HG03175 (cell line): ENCODE measurements around the gene LDLRAD4.
A peak's percentile ranks its signal among the peaks of the same experiment; 100 is the strongest.

Experiments
- ATAC-seq: cut with Tn5 transposase; IDR thresholded peaks from one replicate; pipeline ENCODE4 v1.9.1; 2021; ENCODE audit warnings: mild to moderate bottlenecking, moderate library complexity; ENCODE audit not compliant: unreplicated experiment

Gene LDLRAD4

DNA sequence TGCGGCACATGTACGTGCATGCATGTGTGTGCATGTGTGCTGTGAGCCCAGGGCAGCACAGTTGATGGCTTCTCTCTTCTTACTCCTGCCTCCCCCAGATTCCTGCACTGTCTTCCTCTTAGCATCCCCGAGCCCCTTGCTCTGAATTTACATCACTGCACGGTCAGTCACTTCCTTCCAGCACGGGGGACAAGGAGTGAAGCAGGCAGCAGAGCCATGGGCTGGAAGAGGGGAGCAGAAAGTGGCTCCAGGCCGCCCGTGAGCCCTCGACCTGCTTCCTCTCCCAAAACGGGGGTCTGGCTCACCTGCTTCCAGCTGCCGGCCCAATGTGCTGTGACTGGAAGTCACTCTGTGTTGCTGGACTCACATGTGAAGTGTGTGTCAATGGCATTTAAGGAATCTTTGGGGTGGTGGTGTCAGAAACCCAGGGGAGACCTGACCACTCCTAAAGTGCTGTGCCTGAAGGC, 401.7 kb downstream of the LDLRAD4 start:
- ATAC-seq = no peak

DNA sequence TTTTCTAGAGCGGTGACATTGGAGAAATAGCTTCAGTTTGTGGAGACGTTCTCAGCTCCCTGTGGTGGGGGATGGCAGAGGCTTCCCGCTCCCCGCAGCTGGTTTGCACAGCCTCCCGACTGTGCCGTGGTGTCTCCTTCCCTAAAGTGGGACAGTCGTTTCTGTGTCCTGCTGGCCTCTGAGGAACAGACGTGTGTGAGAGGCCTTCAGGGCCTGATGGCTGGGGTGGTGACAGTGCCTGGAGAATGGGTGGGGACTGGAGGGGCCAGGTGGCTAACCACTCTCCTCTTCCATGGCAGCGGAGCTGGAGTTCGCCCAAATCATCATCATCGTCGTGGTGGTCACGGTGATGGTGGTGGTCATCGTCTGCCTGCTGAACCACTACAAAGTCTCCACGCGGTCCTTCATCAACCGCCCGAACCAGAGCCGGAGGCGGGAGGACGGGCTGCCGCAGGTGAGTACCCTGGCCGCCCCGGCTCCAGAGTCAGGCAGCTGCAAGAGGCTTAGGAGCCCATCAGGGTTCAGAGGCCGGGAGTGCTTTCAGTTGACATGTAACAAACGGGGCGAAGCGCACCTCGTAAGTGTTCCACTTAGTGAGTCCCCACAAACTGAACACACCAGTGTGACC, 402.4 kb downstream of the LDLRAD4 start:
- ATAC-seq = no peak

DNA sequence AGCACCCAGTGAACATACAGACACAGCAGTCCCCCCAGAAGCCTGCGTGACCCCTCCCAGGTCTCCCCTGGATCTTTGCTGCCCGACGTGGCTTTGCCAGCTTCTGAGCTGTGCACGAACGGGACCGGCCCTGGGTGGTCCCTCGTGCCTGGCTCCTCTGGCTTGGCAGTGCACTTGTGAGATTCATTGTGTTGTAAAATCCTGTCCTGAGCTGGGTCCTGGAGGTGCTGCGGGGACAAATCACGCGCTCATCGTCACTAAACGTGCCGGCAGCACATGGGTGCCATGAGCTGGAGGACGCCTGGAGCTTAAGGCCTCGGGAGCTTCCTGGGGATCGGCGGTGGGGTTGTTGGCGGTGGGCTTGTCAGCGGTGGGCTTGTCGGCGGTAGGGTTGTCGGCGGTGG, 402.9 kb downstream of the LDLRAD4 start:
- ATAC-seq = no peak

DNA sequence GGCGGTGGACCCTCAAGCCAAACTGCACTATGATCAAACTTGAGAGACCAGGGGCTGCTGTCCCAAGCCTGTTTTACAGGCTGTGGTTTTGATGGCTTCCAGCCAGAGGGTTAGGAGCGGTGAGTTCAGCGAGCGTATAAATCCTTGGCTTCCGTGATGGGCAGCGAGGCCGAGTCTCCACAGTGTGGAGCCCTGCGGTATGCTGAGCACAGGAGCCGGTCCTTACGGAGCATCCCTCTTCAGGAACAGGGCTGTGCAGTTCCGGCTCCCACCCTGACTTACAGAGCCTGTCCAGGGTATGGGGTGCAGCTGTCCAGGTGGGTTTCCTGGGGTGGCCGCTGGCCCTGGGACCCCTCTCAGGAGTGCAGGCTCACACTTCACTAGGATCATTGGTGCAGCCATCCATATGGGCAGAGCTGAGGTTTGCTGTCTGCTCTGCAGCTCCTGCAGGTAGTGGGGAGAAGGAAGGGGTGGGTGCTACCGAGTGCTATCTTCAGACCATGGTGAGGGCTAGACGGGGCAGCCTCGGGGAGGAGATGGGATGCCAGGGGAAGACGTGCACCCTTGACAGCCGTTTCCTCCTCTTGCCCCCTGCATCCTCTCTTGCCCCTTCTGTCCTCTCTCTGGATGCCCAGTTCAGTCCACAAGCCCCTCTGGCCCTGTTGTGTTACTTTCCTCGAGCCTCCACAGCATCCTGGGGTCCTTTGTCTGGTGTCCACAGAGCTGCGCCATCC, 403.5 kb downstream of the LDLRAD4 start:
- no peak for ATAC-seq

DNA sequence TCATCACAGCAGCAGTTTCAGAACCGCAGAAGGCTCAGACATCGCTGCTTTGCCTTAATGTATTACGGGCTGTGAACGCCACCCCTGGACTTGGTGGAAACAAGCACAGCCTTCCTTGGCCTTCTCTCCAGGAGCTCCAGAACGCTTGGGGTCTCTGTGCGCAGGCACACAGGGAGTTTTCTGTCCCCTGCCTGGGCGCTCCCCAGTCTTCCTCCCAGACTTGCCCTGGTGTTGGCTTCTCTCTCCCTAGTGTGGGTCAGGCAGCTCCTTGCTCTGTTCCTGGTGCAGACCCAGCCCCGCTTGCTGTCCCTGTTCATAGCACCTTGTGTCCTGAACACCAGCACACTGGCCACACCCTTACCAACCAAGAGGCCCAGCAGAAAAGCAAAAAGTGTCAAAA, 404.2 kb downstream of the LDLRAD4 start:
- no peak for ATAC-seq

DNA sequence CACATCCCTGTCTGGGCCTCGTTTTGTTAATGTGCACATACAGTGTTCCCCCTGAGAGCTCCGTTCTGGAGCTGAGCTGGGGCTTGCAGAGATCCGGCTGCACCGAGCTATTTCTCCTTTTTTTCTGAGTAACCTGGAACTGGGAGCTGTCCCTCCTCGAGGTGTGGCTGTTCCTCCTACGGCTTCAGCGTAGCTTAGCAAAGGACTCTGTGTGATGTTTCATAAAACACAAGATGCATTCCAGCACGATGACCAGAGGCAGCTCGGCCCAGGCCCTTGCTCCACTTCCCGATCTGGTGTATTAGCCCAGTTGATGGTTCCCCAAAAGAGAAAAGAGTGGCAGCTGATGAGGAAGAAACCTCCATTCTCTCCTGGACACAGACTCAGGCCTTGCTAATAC, 404.8 kb downstream of the LDLRAD4 start:
- ATAC-seq = no peak

DNA sequence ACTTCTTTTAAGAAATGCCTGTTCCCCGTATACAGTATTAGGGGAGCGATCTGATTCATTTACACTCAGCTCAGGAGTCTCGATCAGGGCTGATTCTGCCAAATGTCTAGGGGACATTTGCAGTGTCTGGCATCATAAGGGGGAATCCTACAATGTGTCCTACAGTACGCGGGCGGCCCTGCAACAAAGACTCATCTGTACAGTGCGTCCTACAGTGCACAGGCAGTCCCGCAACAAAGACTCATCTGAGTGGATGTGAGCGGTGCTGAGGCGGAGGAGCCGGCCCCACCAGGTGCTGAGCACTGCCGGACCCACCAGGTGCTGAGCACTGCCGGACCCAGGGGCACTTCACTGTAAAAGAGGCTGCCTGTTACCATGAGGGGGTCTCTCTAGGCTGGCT, 405.3 kb downstream of the LDLRAD4 start:
- ATAC-seq = no peak

DNA sequence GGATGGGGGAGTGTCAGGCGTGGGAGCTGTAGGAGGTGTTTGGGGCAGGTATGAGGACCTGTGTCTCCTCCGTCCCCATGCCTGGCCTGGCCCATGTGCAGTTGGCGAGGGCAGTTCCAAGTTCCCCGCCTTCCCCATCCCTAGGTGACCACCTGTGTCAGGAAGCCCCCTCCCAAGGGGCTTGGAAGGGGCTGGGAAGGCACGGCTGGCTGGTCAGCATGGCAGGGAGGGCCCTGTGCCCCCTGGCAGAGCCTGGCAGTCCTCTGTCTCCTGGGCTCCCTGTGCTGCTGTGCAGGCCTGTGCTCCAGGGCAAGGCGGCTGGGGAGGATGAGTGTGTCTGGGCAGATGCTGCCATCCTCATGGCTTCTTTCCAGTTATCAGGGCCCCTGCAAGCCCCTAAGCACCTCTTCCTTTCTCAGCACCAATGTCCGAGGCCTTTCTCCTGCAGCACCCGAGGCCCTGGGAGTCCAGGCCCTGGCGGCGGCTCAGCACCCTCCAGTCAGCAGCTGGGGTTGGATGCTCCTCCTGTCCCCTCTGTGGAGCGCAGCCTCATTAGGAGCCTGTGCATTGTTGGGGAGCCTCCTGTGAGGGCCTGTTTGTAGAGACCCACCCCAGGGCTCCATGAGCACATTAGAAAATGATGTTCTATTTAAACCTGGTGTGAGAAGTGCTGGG, 406.1 kb downstream of the LDLRAD4 start:
- ATAC-seq = no peak

DNA sequence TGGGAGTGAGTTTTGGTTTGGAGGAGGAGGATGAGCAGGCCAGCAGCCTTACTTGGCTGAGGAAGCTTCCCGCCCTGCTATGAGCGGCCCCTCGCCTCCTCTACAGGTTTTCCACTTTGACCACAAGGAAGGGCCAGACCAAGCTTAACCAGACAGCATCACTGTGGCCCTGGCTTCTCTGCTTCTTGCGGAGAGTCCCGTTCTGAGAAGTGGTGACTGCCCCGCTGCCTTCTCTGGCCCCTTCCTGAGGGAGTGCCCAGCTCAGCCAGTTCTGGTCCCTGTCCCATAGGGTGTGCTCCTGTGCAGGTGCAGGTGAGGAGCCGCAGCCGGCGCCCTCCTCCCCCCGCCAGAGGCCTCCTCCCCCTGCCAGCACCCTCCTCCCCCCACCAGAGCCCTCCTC, 406.8 kb downstream of the LDLRAD4 start:
- no peak for ATAC-seq

DNA sequence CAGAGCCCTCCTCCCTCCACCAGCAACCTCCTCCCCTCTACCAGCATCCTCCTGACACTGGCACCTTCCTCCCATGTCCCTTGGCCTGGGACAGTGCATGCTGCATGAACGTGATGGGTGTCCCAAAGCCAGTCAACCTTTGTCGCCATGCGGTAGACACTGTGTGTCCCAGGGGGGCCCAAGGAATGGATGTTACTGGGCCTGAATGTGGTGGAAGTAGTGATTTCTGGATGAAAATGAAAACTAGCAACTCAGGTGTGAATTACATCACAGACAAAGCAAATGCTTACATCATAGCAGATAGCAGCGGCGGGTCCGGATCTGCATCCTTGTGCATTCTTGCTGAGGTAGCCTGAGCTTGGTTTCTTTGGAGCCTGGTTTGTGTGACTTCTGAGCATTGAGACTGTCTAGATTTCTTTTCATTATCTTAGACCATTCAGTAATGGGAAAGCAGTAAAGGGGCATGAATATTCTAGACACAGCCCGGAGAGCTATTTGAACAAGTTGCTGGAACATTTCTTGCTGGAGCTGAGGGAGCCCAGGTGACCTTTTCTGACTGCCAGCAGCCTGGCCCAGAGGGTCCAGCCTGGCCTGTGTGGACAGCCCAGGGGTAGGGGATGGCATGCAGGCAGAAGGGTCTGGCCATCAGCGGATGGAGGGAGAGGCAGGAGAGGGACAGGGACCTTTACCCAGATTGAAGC, 407.4 kb downstream of the LDLRAD4 start:
- ATAC-seq = no peak

DNA sequence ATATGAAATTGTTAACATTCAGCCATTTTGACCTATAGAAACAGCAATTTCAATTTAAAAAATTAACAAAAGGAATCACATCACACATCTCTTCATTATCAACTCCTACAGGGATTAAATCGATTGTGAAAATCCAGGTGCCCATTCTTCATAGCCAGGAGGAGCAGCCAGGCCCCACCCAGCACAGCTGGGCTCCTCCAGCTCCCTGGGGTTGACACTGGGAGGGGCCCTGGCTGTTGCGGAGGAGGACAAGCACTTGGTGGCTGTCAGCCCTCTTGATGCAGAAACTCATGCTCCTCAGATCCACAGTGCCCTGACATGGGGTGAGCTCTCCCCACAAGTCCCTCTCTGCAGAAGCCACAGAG, 408.0 kb downstream of the LDLRAD4 start:
- no peak for ATAC-seq

DNA sequence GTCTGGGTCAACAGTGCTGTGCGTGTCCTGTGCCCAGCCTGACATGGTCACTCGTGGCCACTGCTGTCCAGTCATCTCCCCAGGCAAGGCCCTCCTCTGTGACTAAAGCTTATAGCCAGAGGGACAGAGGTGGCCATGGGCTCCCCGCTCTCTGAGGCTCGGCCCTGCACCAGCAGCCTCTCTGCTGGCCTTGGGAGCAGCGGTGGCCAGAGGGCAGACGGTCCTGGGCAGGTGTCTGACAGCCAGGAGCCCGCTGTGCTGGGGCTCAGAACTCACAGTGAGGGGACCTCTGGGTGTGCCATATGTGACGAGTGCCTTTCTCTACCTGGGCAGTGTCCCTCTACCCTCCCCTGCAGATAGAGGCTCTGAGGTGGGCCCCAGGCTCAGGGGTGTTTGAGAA, 409.1 kb downstream of the LDLRAD4 start:
- ATAC-seq = no peak

DNA sequence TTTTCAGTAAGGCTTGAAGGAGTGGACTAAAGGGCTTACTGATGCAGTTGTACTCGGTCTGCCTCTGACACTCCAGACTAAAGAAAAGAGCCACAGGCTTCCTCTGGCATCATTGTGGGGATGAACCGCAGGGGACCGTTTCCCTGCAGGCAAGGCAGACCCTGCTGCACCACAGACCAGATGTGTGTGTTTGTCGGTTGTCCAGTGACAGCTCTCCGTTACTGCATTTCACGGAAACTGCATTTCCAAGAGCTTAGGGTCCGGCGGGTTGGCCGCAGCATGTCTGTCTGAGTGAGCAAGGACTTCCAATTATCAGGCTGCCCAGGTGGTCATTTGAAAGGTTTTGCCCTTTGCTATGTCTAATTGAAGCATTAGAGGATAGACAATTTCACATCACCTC, 409.7 kb downstream of the LDLRAD4 start:
- no peak for ATAC-seq

DNA sequence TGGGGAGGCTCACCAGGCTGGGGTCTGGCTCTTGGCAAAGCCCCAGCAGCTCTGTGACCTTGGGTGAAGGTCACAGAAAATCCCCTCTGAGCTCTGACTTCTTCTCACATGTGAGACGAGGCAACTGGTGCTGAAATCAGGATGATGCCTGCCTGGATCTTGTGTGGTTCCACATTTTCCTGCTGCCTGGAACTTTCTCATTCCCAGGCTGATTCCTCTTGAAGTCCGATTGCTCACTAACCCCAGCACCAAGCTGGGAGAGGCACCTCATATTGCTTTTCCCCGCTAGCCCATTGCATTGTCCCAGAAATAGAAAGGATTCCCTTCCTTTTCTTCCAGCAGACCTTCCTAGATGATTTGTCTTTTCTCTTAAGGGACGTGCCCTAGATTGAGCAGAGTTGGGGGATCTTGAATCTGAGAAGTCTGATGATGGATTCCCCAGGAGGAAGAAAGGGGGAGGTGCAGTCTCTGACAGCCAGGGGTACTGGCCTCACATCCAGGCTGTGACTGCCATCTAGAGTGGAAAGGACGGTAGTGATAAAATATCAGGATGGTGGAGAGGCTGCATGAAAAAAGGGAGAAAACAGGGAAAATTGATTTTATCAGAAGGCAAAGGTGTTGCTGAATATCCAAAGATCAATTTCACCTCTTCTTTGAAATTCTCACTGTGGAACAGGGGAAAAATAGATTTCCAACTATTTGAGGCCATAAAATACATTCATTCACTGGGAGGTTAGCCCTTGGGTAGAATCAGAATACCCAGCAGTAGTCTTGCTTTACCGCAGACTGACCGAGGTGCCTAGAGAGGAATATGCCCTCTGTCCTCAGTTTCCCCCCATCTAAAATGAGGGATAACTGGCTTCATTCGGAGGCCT, 411.5 kb downstream of the LDLRAD4 start:
- peak; percentile 90 for ATAC-seq

DNA sequence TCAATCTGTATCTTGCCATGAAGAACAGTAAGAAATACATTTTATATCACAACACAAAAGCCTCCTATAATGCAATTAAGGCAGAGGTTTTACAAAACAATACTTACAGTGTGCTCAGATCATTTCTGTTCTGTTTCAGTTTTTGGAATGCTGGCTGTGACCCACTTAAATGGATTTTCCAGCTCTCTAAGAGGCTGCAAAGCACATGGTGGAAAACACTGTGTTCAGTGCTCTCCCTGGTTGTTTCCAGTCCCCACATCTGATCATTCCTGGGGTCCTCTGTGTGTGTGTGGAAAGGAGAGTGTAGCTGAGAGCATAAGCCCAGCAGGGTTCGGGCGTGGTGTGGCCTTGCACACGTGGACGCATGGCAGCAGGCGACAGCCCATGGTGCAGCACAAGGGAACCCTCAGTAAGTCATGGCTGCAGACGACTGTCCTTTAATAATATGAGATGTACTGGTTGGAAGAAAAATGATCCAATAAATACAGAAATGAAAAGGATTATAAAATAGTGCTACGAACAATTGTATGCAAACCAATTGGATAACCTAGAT, 412.2 kb downstream of the LDLRAD4 start:
- ATAC-seq = no peak

DNA sequence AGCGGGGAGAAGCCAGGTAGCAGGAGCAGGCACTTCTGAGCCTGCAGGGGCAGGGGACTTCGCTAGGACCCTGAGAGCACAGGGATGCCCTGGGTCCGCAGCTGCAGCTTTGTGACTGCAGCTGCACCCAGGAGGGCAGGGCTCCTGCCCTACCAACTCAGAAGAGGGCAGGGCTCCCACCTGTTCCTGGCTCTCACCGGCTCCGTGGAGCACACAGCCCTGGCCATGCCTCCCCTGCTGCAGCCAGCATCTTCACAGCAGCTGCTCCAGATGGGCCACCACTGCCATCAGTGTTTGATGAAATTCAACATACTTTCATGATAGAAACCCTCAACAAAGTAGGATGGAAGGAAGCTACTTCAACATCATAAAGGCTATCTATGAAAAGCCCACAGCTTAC, 415.1 kb downstream of the LDLRAD4 start:
- no peak for ATAC-seq

DNA sequence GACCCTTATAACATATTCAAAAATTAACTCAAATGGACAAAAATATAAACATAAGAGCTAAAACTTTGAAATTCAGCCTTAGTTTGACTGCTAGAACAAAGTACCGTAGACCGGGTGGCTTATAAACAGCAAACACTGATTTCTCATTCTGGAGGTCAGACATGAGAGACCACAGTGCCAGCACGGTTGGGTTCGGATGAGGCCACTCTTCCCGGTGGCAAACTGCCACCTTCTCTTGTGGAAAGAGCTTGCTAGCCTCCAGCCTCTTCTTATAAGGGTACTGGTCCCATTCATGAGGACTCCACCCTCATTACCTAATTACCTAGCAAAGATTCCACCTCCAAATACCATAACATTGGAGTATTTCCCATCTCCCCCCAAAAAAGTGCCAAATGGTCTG, 416.5 kb downstream of the LDLRAD4 start:
- no peak for ATAC-seq

DNA sequence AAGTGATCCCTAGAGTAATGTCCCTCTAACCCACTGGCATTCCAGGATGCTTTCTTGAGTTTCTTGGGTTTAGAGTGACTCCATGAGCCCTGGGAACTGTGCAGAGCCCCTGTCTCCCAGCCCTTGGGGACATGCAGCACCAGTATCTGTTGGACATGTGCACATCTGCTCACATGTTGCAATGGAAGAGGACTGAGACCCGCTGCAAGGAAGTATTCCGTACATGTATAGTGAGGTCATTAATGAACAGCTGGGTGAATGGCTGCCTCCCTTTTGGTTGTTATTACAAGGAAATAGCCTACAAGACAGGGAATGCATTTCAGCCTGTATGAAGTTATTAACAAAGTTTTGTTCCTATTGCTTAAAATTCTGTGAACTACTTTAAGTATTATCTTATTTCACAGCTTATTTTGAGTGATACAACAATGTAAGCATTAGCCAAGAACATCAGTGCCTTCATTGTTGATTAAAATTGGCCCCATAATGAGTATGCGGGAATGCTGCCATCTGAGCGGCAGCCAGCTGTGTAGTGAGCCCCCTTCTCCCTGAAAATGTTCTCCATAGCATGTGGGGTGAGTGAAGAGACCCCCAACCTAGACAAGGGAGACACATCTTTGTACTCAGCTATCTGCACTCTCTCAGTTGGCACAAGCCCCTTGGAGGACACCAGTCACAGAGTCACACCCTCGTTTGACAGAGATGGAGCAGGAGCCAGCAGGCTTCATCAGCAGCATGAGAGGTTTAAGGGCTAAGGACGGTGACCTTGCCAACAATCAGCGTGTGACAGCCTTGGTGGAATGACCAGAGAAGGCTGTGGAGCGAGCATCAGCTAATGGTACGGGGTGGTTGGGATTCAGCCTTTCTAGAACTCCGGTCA, 420.4 kb downstream of the LDLRAD4 start:
- no peak for ATAC-seq

DNA sequence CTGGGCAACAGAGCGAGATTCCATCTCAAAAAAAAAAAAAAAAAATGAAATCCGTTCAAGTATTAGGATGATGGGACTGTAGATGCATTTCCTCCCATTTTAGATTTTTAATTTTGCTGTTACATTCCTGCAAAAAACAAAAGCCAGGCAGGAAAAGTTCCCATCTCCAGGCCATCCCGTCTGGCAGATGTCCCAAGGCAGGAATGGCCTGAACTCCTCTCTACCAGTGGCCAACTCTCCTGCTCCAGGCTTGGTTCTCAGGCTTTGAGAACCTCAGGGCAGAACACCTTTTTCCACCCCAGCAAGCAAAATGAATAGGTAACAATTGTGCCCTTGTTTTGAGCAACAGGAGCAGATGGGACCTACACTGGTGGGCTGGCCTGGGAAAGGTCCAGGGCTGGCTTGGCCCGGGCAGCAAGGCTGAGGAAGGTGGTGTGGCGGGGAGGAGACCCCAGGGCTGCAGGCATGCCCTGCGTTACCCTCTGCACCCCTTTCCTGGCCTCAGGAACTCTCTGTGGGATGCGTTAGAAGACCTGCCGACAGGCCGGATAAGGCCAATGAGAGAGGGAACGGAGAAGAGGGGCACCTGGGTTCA, 421.8 kb downstream of the LDLRAD4 start:
- no peak for ATAC-seq
